B cell (primary cell): ENCODE results near the gene KCNJ12. TPM values are rescaled to one million over a fixed set of nuclear protein-coding genes. Genes with fewer than 3 reads are reported as not detected.

Experiments
- ATAC-seq: fragments of 200-7000 bp; cut with Tn5 transposase; one replicate; pipeline ENCODE4 v1.10.0; 2021; ENCODE audit warnings: low read depth, mild to moderate bottlenecking, moderate number of reproducible peaks, moderate library complexity
- CTCF ChIA-PET: fragments of 350-600 bp; sonication (Branson Sonifier 250); formaldehyde crosslinking; loops from one replicate; lab custom pipeline; 2021; ENCODE audit warnings: antibody characterized with exemption, inconsistent platforms; lab: Charles Lee
- POLR2A ChIA-PET: fragments of 350-600 bp; sonication (Branson Sonifier 250); formaldehyde crosslinking; loops from one replicate; lab custom pipeline; 2021; ENCODE audit warnings: antibody characterized with exemption; lab: Charles Lee
- DNase-seq: peaks from one replicate; pipeline ENCODE4 v3.0.0; 2013
- H2AFZ ChIP-seq: 2 replicates; pipeline ENCODE4 v1.6.1; 2012; ENCODE audit warnings: mild to moderate bottlenecking, low read depth, low read length; ENCODE audit not compliant: insufficient read depth, poor library complexity, severe bottlenecking
- H3K27ac ChIP-seq, 2 donors: 1 replicate in 1 of 2; 2 replicates in 1 of 2; pipeline ENCODE4 v1.5.1; 2012 to 2013; ENCODE audit warnings: low read length in 2 of 2, mild to moderate bottlenecking in 2 of 2, moderate library complexity in 1 of 2
- H3K27me3 ChIP-seq, 4 experiments: fragments of 200-600 bp in 1 of 4; sonication (generic) in 1 of 4; replicated peaks in 1 of 4; 1 replicate in 2 of 4; 2 replicates in 2 of 4; pipeline versions ENCODE4 v1.6.1 to v1.7.0; 2013 to 2016; ENCODE audit warnings: low read length in 3 of 4, mild to moderate bottlenecking in 2 of 4, mixed read lengths in 1 of 4, moderate library complexity in 1 of 4; ENCODE audit not compliant: insufficient read depth in 4 of 4, control insufficient read depth in 3 of 4; ENCODE audit errors: control extremely low read depth in 1 of 4
- H3K36me3 ChIP-seq, 2 experiments: replicated peaks in 1 of 2; 1 replicate in 1 of 2; 2 replicates in 1 of 2; pipeline versions ENCODE4 v1.6.1 to v1.7.1; 2013; ENCODE audit warnings: low read length in 1 of 2; ENCODE audit not compliant: insufficient read depth in 2 of 2, control insufficient read depth in 1 of 2; ENCODE audit errors: control extremely low read depth in 1 of 2, extremely low read depth in 1 of 2
- H3K4me1 ChIP-seq, 2 donors: fragments of 200-600 bp in 1 of 2; sonication (generic) in 1 of 2; 1 replicate in 1 of 2; 2 replicates in 1 of 2; pipeline versions ENCODE4 v1.5.1 to v1.6.1; 2013 to 2017; ENCODE audit warnings: low read length in 2 of 2; ENCODE audit not compliant: control insufficient read depth in 2 of 2, insufficient read depth in 2 of 2
- H3K4me2 ChIP-seq: replicated peaks from 2 replicates; pipeline ENCODE3; 2012; ENCODE audit warnings: mild to moderate bottlenecking, low read depth, low read length; ENCODE audit not compliant: poor library complexity, severe bottlenecking
- H3K4me3 ChIP-seq, 5 experiments: fragments of 200-600 bp in 1 of 5; sonication (generic) in 1 of 5; 1 replicate in 3 of 5; 2 replicates in 2 of 5; pipeline versions ENCODE4 v1.5.1 to v1.7.0; 2011 to 2016; ENCODE audit warnings: low read length in 4 of 5, mild to moderate bottlenecking in 4 of 5, low read depth in 2 of 5, control low read depth in 1 of 5, moderate library complexity in 1 of 5; ENCODE audit not compliant: insufficient read depth in 1 of 5; ENCODE audit errors: control extremely low read depth in 1 of 5, extremely low read depth in 1 of 5
- H3K79me2 ChIP-seq: fragments of 200-600 bp; sonication (generic); one replicate; pipeline ENCODE4 v1.6.0; 2016; ENCODE audit warnings: low read length; ENCODE audit not compliant: control insufficient read depth, insufficient read depth
- H3K9ac ChIP-seq: fragments of 200-600 bp; sonication (generic); 2 replicates; pipeline ENCODE4 v1.6.1; 2017; ENCODE audit warnings: mild to moderate bottlenecking, low read length, moderate library complexity
- H3K9me3 ChIP-seq, 3 donors: one replicate each; pipeline versions ENCODE4 v1.6.1 to v1.7.1; 2013; ENCODE audit warnings: low read length in 2 of 3; ENCODE audit not compliant: control insufficient read depth in 2 of 3, insufficient read depth in 1 of 3; ENCODE audit errors: control extremely low read depth in 1 of 3
- H4K20me1 ChIP-seq: 2 replicates; pipeline ENCODE4 v1.6.0; 2012; ENCODE audit warnings: mild to moderate bottlenecking, low read length; ENCODE audit not compliant: insufficient read depth, control insufficient read depth, poor library complexity, severe bottlenecking
- H3K27ac Mint-ChIP-seq: one replicate; pipeline ENCODE4 v1.8.0; 2021; ENCODE audit warnings: mixed read lengths
- H3K27me3 Mint-ChIP-seq: one replicate; pipeline ENCODE4 v1.8.0; 2021; ENCODE audit warnings: mixed read lengths
- H3K4me1 Mint-ChIP-seq: one replicate; pipeline ENCODE4 v1.8.0; 2021; ENCODE audit warnings: mixed read lengths
- H3K4me3 Mint-ChIP-seq: one replicate; pipeline ENCODE4 v1.8.0; 2021; ENCODE audit warnings: mixed read lengths
- H3K9me3 Mint-ChIP-seq: one replicate; pipeline ENCODE4 v1.8.0; 2022; ENCODE audit warnings: mixed read lengths; ENCODE audit not compliant: insufficient read depth
- CTCF ChIP-seq: fragments of 200-600 bp; IDR thresholded peaks from one replicate; pipeline ENCODE4 v1.8.0; 2022; ENCODE audit warnings: antibody characterized with exemption, mild to moderate bottlenecking
- EZH2 ChIP-seq: IDR thresholded peaks from 2 replicates; pipeline ENCODE4 v1.6.1; 2012; ENCODE audit warnings: borderline replicate concordance, low read depth, mild to moderate bottlenecking, moderate library complexity, low read length; ENCODE audit not compliant: insufficient read depth, poor library complexity, severe bottlenecking
- WGBS: methylation state at CpG from one replicate; pipeline ENCODE4 v1.1.5; 2013; ENCODE audit warnings: missing lambda C conversion rate; ENCODE audit not compliant: insufficient coverage; 5-methylcytosine and 5-hydroxymethylcytosine counted together
- intact Hi-C: fragments of 100-400 bp; cut with micrococcal nuclease; formaldehyde crosslinking; loops from one replicate; pipeline ENCODE4 v1.10.0; 2022
- polyA plus RNA-seq: library from polyadenylated mRNA; depleted of rRNA; stranded (reverse); fragments of >200 nt; gene quantifications from 2 replicates; pipeline ENCODE4 v1.2.3, GENCODE V29; 2012
- total RNA-seq, 2 donors: library from RNA; stranded (reverse); fragments of 120-200 nt in 1 of 2; gene quantifications; 1 replicate in 1 of 2; 2 replicates in 1 of 2; pipeline versions ENCODE4 v1.2.3 to v1.2.4, GENCODE V29; 2013 to 2022

KCNJ12 gene
- total and polyA plus RNA-seq, 2 donors (not counting 1 experiment from before 2014, with no cell fraction given): not detected

GRCh38 chr17:21358682-21359482 lies 17.3 kb upstream of the KCNJ12 start:
- Mint-ChIP-seq H3K4me1 (no peaks in the 10 kb centered on the region), H3K27ac (no peak overlapping the region), H3K9me3 (no peaks in the 10 kb centered on the region), H3K27me3 (peaks cover 3% of the 10 kb centered on the region), H3K4me3 (no peak overlapping the region)
- H3K9me3 ChIP-seq: no peaks in the 10 kb centered on the region
- no peak overlapping the region for H2AFZ ChIP-seq
- 90% methylated on average over 9 of the region's 12 CpGs for WGBS
- ATAC-seq (no peak), DNase-seq (no peak)
- no peak overlapping the region for H3K27ac ChIP-seq
- intact Hi-C loops: no loop called here
- no peak overlapping the region for H3K4me2 ChIP-seq
- H3K9ac ChIP-seq: no peak overlapping the region
- no peaks in the 10 kb centered on the region for H3K27me3 ChIP-seq
- H3K4me1 ChIP-seq: no peaks in the 10 kb centered on the region
- TF ChIP-seq CTCF (no peak), EZH2 (no peak)
- ChIA-PET POLR2A (no interaction called here), CTCF (no interaction called here)
- no peaks in the 10 kb centered on the region for H4K20me1 ChIP-seq
- H3K36me3 ChIP-seq: no peaks in the 10 kb centered on the region
- no peak overlapping the region for H3K4me3 ChIP-seq
- H3K79me2 ChIP-seq: no peaks in the 10 kb centered on the region

DNA sequence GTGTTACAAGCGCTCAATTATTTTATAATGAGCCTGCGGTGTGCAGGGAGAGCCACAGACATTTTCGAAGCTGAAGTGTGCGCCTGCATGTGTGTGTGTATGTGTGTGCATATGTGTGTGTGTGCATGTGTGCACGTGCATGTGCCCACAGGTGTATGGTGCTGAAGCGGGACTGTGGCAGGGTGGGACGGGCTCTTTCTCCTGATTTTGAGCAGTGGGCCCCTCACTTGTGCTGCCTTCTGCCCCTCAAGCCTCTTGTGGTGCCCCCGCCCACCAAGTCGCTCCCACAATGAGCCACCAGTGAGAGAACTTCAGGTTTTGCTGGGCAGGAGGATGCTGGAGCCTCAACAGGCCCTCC lies 16.7 kb upstream of the KCNJ12 start:
- Histone ChIP-seq H2AFZ (no peak overlapping the region), H3K27me3 (no peaks in the 10 kb centered on the region), H3K27ac (no peak overlapping the region), H3K4me1 (no peaks in the 10 kb centered on the region), H3K36me3 (no peaks in the 10 kb centered on the region), H3K9me3 (no peaks in the 10 kb centered on the region), H3K4me2 (no peak overlapping the region), H3K4me3 (no peak overlapping the region), H3K79me2 (no peaks in the 10 kb centered on the region), H4K20me1 (no peaks in the 10 kb centered on the region), H3K9ac (no peak overlapping the region)
- DNase-seq (no peak), ATAC-seq (no peak)
- Mint-ChIP-seq H3K9me3 (no peaks in the 10 kb centered on the region), H3K27me3 (peaks cover 3% of the 10 kb centered on the region), H3K4me1 (no peaks in the 10 kb centered on the region), H3K27ac (no peak overlapping the region), H3K4me3 (no peak overlapping the region)
- TF ChIP-seq EZH2 (no peak), CTCF (no peak)
- POLR2A ChIA-PET: no interaction called here
- CTCF ChIA-PET: no interaction called here
- intact Hi-C loops: no loop called here
- WGBS: 90% methylated on average over 9 of the region's 9 CpGs
